H1 (cell line): Measurements from ENCODE around the gene ZBTB47. TPM values are rescaled to one million over a fixed set of nuclear protein-coding genes. Genes with fewer than 3 reads are reported as not detected.

Source experiments
- CTCF ChIA-PET: fragments of 300-600 bp; sonication (Branson Sonifier 250); formaldehyde crosslinking; loops from one replicate; lab custom pipeline; 2021; ENCODE audit not compliant: partially characterized antibody; lab: Charles Lee
- POLR2A ChIA-PET: fragments of 300-600 bp; sonication (Branson Sonifier 250); formaldehyde crosslinking; loops from one replicate; lab custom pipeline; 2021; ENCODE audit warnings: inconsistent platforms; ENCODE audit not compliant: partially characterized antibody; lab: Charles Lee
- DNase-seq, 2 experiments: peaks; one replicate each; pipeline versions ENCODE4 v3.0.0 to v3.0.0-alpha.2; 2010 to 2022; ENCODE audit warnings: low spot score in 2 of 2, low read depth in 1 of 2, mixed read lengths in 1 of 2
- FAIRE-seq: peaks from 2 replicates; lab custom pipeline; 2011; peaks lifted over from hg19 to GRCh38; lab: Jason Lieb, UNC
- H2AFZ ChIP-seq: 2 replicates; pipeline ENCODE4 v1.8.1; 2012; ENCODE audit warnings: low read length, inconsistent platforms
- H2AK5ac ChIP-seq: 2 replicates; pipeline ENCODE4 v1.6.1; 2013; ENCODE audit warnings: low read depth, low read length
- H2BK120ac ChIP-seq: replicated peaks from 2 replicates; pipeline ENCODE3; 2013; ENCODE audit warnings: low read depth, low read length, inconsistent platforms
- H2BK12ac ChIP-seq: 2 replicates; pipeline ENCODE4 v1.6.1; 2013; ENCODE audit warnings: low read depth, low read length
- H2BK15ac ChIP-seq: 2 replicates; pipeline ENCODE4 v1.6.1; 2013; ENCODE audit warnings: low read length
- H2BK20ac ChIP-seq: 2 replicates; pipeline ENCODE4 v1.6.1; 2013; ENCODE audit warnings: low read length
- H2BK5ac ChIP-seq: 2 replicates; pipeline ENCODE4 v1.6.1; 2013; ENCODE audit warnings: low read depth, low read length
- H3K14ac ChIP-seq: 2 replicates; pipeline ENCODE4 v1.6.1; 2013; ENCODE audit warnings: inconsistent platforms; ENCODE audit not compliant: insufficient read length
- H3K18ac ChIP-seq: 2 replicates; pipeline ENCODE4 v1.6.1; 2013; ENCODE audit warnings: low read length; ENCODE audit errors: extremely low read depth
- H3K23ac ChIP-seq: 2 replicates; pipeline ENCODE4 v1.6.1; 2013; ENCODE audit warnings: inconsistent platforms; ENCODE audit not compliant: insufficient read length
- H3K23me2 ChIP-seq: 2 replicates; pipeline ENCODE4 v1.6.1; 2013; ENCODE audit warnings: low read depth, low read length
- H3K27ac ChIP-seq: 2 replicates; pipeline ENCODE4 v1.6.1; 2011; ENCODE audit warnings: low read depth, low read length, inconsistent platforms
- H3K27me3 ChIP-seq, 4 experiments: replicated peaks in 1 of 4; 1 replicate in 1 of 4; 2 replicates in 3 of 4; pipeline versions ENCODE4 v1.6.1 to v1.8.1; 2011 to 2013; ENCODE audit warnings: low read length in 3 of 4, mild to moderate bottlenecking in 3 of 4, inconsistent platforms in 2 of 4, mixed read lengths in 2 of 4, moderate library complexity in 1 of 4; ENCODE audit not compliant: control insufficient read depth in 3 of 4, insufficient read depth in 3 of 4; ENCODE audit errors: extremely low read depth in 1 of 4
- H3K36me3 ChIP-seq, 4 experiments: 2 replicates each; pipeline versions ENCODE4 v1.6.1 to v1.8.1; 2011 to 2013; ENCODE audit warnings: mild to moderate bottlenecking in 4 of 4, low read length in 3 of 4, moderate library complexity in 2 of 4, control low read depth in 1 of 4, inconsistent platforms in 1 of 4; ENCODE audit not compliant: insufficient read depth in 4 of 4, control insufficient read depth in 2 of 4
- H3K4ac ChIP-seq: replicated peaks from 2 replicates; pipeline ENCODE3; 2013; ENCODE audit warnings: low read length, low read depth, mixed read lengths, inconsistent platforms; ENCODE audit not compliant: insufficient read length
- H3K4me1 ChIP-seq, 4 experiments: replicated peaks in 1 of 4; 1 replicate in 1 of 4; 2 replicates in 3 of 4; pipeline versions ENCODE4 v1.6.1 to v1.8.1; 2011 to 2013; ENCODE audit warnings: low read length in 3 of 4, inconsistent platforms in 2 of 4, mixed read lengths in 1 of 4; ENCODE audit not compliant: insufficient read depth in 4 of 4, control insufficient read depth in 3 of 4
- H3K4me2 ChIP-seq, 2 experiments: 2 replicates each; pipeline versions ENCODE4 v1.6.1 to v1.8.1; 2011 to 2013; ENCODE audit warnings: low read depth in 2 of 2, low read length in 2 of 2, control low read depth in 1 of 2, inconsistent platforms in 1 of 2, mild to moderate bottlenecking in 1 of 2; ENCODE audit not compliant: insufficient read depth in 1 of 2
- H3K4me3 ChIP-seq, 4 experiments: fragments of 200-600, 300-600 bp in 1 of 4; sonication (generic), shearing (Covaris generic), sonication (Bioruptor Twin) in 1 of 4; 2 replicates each; pipeline versions ENCODE4 v1.5.1 to v1.8.1; 2011 to 2016; ENCODE audit warnings: low read length in 4 of 4, low read depth in 3 of 4, control low read depth in 2 of 4, inconsistent platforms in 2 of 4, mild to moderate bottlenecking in 2 of 4, mixed read lengths in 1 of 4, moderate library complexity in 1 of 4; ENCODE audit not compliant: insufficient read depth in 2 of 4; ENCODE audit errors: extremely low read depth in 1 of 4
- H3K56ac ChIP-seq: replicated peaks from 2 replicates; pipeline ENCODE3; 2013; ENCODE audit warnings: low read depth, mild to moderate bottlenecking, mixed read lengths, low read length, inconsistent platforms; ENCODE audit not compliant: insufficient read length
- H3K79me1 ChIP-seq: 2 replicates; pipeline ENCODE4 v1.6.1; 2013; ENCODE audit warnings: low read depth, low read length, control low read depth
- H3K79me2 ChIP-seq, 2 experiments: 2 replicates each; pipeline versions ENCODE4 v1.6.1 to v1.8.1; 2012 to 2013; ENCODE audit warnings: low read length in 2 of 2, mild to moderate bottlenecking in 2 of 2, inconsistent platforms in 1 of 2; ENCODE audit not compliant: insufficient read depth in 2 of 2, control insufficient read depth in 1 of 2
- H3K9ac ChIP-seq, 4 experiments: replicated peaks in 1 of 4; 1 replicate in 1 of 4; 2 replicates in 3 of 4; pipeline versions ENCODE4 v1.6.1 to v1.8.1; 2011 to 2013; ENCODE audit warnings: low read depth in 3 of 4, low read length in 3 of 4, control low read depth in 2 of 4, mild to moderate bottlenecking in 2 of 4, moderate library complexity in 2 of 4, inconsistent platforms in 1 of 4; ENCODE audit errors: extremely low read depth in 1 of 4
- H3K9me3 ChIP-seq, 2 experiments: 2 replicates each; pipeline versions ENCODE4 v1.6.1 to v1.8.1; 2012 to 2013; ENCODE audit warnings: mild to moderate bottlenecking in 2 of 2, moderate library complexity in 2 of 2, control low read depth in 1 of 2, inconsistent platforms in 1 of 2, low read depth in 1 of 2, low read length in 1 of 2, mixed read lengths in 1 of 2; ENCODE audit not compliant: insufficient read depth in 2 of 2
- H4K20me1 ChIP-seq, 2 experiments: replicated peaks in 1 of 2; 2 replicates each; pipeline versions ENCODE3 to v1.8.1; 2011 to 2013; ENCODE audit warnings: inconsistent platforms in 2 of 2, low read length in 2 of 2, mild to moderate bottlenecking in 1 of 2; ENCODE audit not compliant: insufficient read depth in 2 of 2, control insufficient read depth in 1 of 2
- H4K5ac ChIP-seq: 2 replicates; pipeline ENCODE4 v1.6.1; 2013; ENCODE audit warnings: low read length, low read depth, mixed read lengths, inconsistent platforms; ENCODE audit not compliant: insufficient read length
- H4K8ac ChIP-seq: 2 replicates; pipeline ENCODE4 v1.8.0; 2013; ENCODE audit warnings: mild to moderate bottlenecking, moderate library complexity, low read length, inconsistent platforms; ENCODE audit not compliant: insufficient read depth; ENCODE audit errors: extremely low read depth
- H4K91ac ChIP-seq: replicated peaks from 2 replicates; pipeline ENCODE3; 2013; ENCODE audit warnings: low read length, mixed read lengths, inconsistent platforms; ENCODE audit not compliant: insufficient read length
- BACH1 ChIP-seq: IDR thresholded peaks from 2 replicates; pipeline ENCODE4 v1.6.1; 2012; ENCODE audit warnings: low read length, improper control_type of control experiment
- BRCA1 ChIP-seq: IDR thresholded peaks from 2 replicates; pipeline ENCODE4 v1.6.1; 2012; ENCODE audit warnings: low read depth, low read length, improper control_type of control experiment
- EZH2 ChIP-seq: fragments of 200-600 bp; sonication (generic); IDR thresholded peaks from 2 replicates; pipeline ENCODE4 v1.7.1; 2012; ENCODE audit warnings: low read depth, mild to moderate bottlenecking, moderate library complexity, low read length, inconsistent platforms; ENCODE audit not compliant: severe bottlenecking
- POU5F1 ChIP-seq: IDR thresholded peaks from 2 replicates; pipeline ENCODE4 v1.6.1; 2011; ENCODE audit warnings: low read depth, mild to moderate bottlenecking, low read length, moderate library complexity
- SAP30 ChIP-seq: fragments of 300-600 bp; sonication (generic); IDR thresholded peaks from 2 replicates; pipeline ENCODE4 v1.7.1; 2012; ENCODE audit warnings: low read length, moderate library complexity, mild to moderate bottlenecking, inconsistent platforms; ENCODE audit not compliant: insufficient read depth, insufficient replicate concordance
- SIN3A ChIP-seq, 2 experiments: IDR thresholded peaks in 1 of 2; conservative IDR thresholded peaks in 1 of 2; 2 replicates each; pipeline ENCODE4 v1.6.1; 2011 to 2012; ENCODE audit warnings: low read length in 2 of 2, improper control_type of control experiment in 1 of 2, low read depth in 1 of 2, mild to moderate bottlenecking in 1 of 2
- SIX5 ChIP-seq: IDR thresholded peaks from 2 replicates; pipeline ENCODE4 v1.6.1; 2011; ENCODE audit warnings: mild to moderate bottlenecking, low read depth, low read length
- SRF ChIP-seq: IDR thresholded peaks from 2 replicates; pipeline ENCODE4 v1.6.1; 2011; ENCODE audit warnings: mild to moderate bottlenecking, low read depth, low read length, moderate library complexity
- TCF12 ChIP-seq: IDR thresholded peaks from 2 replicates; pipeline ENCODE4 v1.6.1; 2011; ENCODE audit warnings: low read depth, mild to moderate bottlenecking, low read length
- ZNF274 ChIP-seq: IDR thresholded peaks from 2 replicates; pipeline ENCODE4 v1.7.0; 2012; ENCODE audit warnings: low read length, borderline replicate concordance; ENCODE audit errors: extremely low read depth
- WGBS, 2 experiments: shearing (Covaris generic) in 1 of 2; methylation state at CpG; one replicate each; pipeline versions ENCODE4 v1.1.6 to v1.1.7; 2013 to 2015; ENCODE audit warnings: low lambda C conversion rate in 2 of 2, mixed read lengths in 2 of 2, inconsistent platforms in 1 of 2, low coverage in 1 of 2, missing lambda C conversion rate in 1 of 2; ENCODE audit not compliant: insufficient replicate concordance in 2 of 2, insufficient coverage in 1 of 2, insufficient read length in 1 of 2; ENCODE audit errors: extremely low coverage in 1 of 2, missing lambda C conversion rate in 1 of 2; 5-methylcytosine and 5-hydroxymethylcytosine counted together
- polyA plus RNA-seq, 7 experiments: library from polyadenylated mRNA; depleted of rRNA in 3 of 7; stranded (reverse) in 5 of 7; unstranded in 2 of 7; fragments of >200 nt in 5 of 7; fragments of 200-250 nt in 2 of 7; gene quantifications; 1 replicate in 5 of 7; 2 replicates in 1 of 7; 4 replicates in 1 of 7; pipeline versions ENCODE4 v1.2.1 to v1.2.3, GENCODE V29; 2011 to 2013; ENCODE audit warnings: missing spikeins in 2 of 7, mixed read lengths in 2 of 7
- total RNA-seq: library from RNA; stranded (reverse); fragmentation: NEBNext Ultra II Directional; extraction: Animal tissue kit (Norgen Biotek cat#: 25700); gene quantifications from 2 replicates; pipeline ENCODE4 v1.2.1, GENCODE V29; 2021
- TF ChIP-seq, protein P1 (sequence below): IDR thresholded peaks from 2 replicates; pipeline ENCODE4 v1.6.1; 2011; ENCODE audit warnings: low read length, improper control_type of control experiment
- TF ChIP-seq, protein P2 (sequence below): IDR thresholded peaks from 2 replicates; pipeline ENCODE4 v1.6.1; 2012; ENCODE audit warnings: inconsistent platforms

The ZBTB47 gene
- total and polyA plus RNA-seq, 2 of the 8 experiments (the other 6 are each of a cell fraction or from before 2014, with no cell fraction given) = 2.8 to 4.1 TPM

DNA sequence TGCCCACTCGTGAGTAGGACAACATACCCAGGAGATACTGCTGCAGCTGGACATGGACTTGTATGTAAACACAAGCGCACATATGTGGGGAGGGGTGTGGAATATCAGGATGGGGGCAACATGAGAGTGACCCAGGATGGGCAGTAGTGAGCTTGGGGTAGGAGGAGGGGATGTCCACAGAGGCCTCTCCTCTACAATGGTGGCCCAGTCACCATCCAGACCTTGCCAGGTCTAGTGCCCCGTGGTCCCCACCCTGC, 266 bp upstream of the ZBTB47 start:
- CTCF ChIA-PET = interaction anchor here (0.8 to 4.3 kb wide), 6 partner anchors 25 to 105 kb away, joined by 3 to 31 read pairs (median 10); no protein-coding TSS in a partner anchor
- Histone ChIP-seq H4K20me1 (peaks cover 0 to 2% of the 10 kb centered on the region in 2 experiments), H2AFZ (no peak overlapping the region), H2BK12ac (peak overlapping the region; percentile 56; the same call in 1 of the 2 replicates), H3K23me2 (peaks cover 3% of the 10 kb centered on the region; the same call in 1 of the 2 replicates), H2BK15ac (peak overlapping the region; percentile 97; the same call in 1 of the 2 replicates), H3K9me3 (no peaks in the 10 kb centered on the region), H3K36me3 (peaks cover 0 to 4% (median 1%) of the 10 kb centered on the region in 4 experiments; a peak in 2 of 8 replicates), H2AK5ac (peak overlapping the region; percentile 7; the same call in 1 of the 2 replicates), H3K4me3 (peak overlapping the region; percentile 43 to 74 (median 52); a peak in 6 of 8 replicates), H3K9ac (no peak overlapping the region; a peak in 2 of 7 replicates), H3K56ac (no peak overlapping the region), H3K79me2 (no peaks in the 10 kb centered on the region), H3K27ac (no peak overlapping the region), H3K4me2 (peak overlapping the region; percentile 53 to 91), H2BK20ac (no peak overlapping the region), H4K8ac (no peak overlapping the region; the same call in 1 of the 2 replicates), H4K91ac (no peak overlapping the region), H3K27me3 (no peaks in the 10 kb centered on the region), H2BK5ac (peak overlapping the region; percentile 2; the same call in 1 of the 2 replicates), H4K5ac (no peak overlapping the region), H2BK120ac (no peak overlapping the region), H3K14ac (no peak overlapping the region), H3K23ac (no peak overlapping the region), H3K4ac (no peak overlapping the region), H3K79me1 (0 out of 2 replicates have a peak, but pooled peaks cover 2% of the 10 kb centered on the region), H3K4me1 (peaks cover 6 to 35% (median 29%) of the 10 kb centered on the region in 4 experiments), H3K18ac (0 out of 2 replicates have a peak overlapping the region, but pooled peaks have one; percentile 90)
- DNase-seq (no peak), FAIRE-seq (no peak)
- POLR2A ChIA-PET = interaction anchor here (1.2 to 3.6 kb wide), 5 partner anchors 12 to 99 kb away, joined by 5 to 14 read pairs (median 12); partner anchors contain the start of genes NKTR and SEC22C
- 79% methylated on average over 3 of the region's 3 CpGs; no CpG with 5 or more reads in 1 of the 2 experiments for WGBS, 2 experiments
- TF ChIP-seq SIX5 (no peak), EZH2 (no peak), SIN3A (conservative IDR thresholded peaks at IDR 0.05 in 1 of 2, IDR thresholded peaks at IDR 0.05 in 1 of 2; ENCODE audit: low read depth in 1 of 2, low read length in 2 of 2) (no peak), SRF (no peak), ZNF274 (no peak), BACH1 (no peak), TCF12 (no peak), POU5F1 (no peak), SAP30 (no peak), BRCA1 (no peak)
- TF ChIP-seq, protein P1, sequence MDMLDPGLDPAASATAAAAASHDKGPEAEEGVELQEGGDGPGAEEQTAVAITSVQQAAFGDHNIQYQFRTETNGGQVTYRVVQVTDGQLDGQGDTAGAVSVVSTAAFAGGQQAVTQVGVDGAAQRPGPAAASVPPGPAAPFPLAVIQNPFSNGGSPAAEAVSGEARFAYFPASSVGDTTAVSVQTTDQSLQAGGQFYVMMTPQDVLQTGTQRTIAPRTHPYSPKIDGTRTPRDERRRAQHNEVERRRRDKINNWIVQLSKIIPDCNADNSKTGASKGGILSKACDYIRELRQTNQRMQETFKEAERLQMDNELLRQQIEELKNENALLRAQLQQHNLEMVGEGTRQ = no peak
- TF ChIP-seq, protein P2, sequence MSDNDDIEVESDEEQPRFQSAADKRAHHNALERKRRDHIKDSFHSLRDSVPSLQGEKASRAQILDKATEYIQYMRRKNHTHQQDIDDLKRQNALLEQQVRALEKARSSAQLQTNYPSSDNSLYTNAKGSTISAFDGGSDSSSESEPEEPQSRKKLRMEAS = no peak
